Measurements from ENCODE around the gene XIRP2. TPM values are rescaled to one million over a fixed set of nuclear protein-coding genes. Genes with fewer than 3 reads are reported as not detected.

Gene XIRP2
- polyA plus RNA-seq, 2 of the 4 experiments (the other 2 are of a cell fraction), result not detected

GRCh38 chr2:167147271-167147941, 259.1 kb downstream of the XIRP2 start (continued):
- no peak for TF ChIP-seq E2F6 (IDR thresholded peaks at IDR 0.05; ENCODE audit: borderline replicate concordance, low read depth)

GRCh38 chr2:167151894-167152293, 263.6 kb downstream of the XIRP2 start:
- Histone ChIP-seq H3K4me1 (no peaks in the 10 kb centered on the region), H3K4me2 (no peak overlapping the region), H3K4me3 (no peak overlapping the region), H3K27ac (no peak overlapping the region), H3K9me3 (no peaks in the 10 kb centered on the region)
- 44% methylated on average over 1 of the region's 1 CpG for WGBS (ENCODE audit: missing lambda C conversion rate)
- no peak for FAIRE-seq
- ATAC-seq, result no peak
- POLR2A ChIA-PET, result no interaction called here
- CTCF ChIA-PET, result no interaction called here
- TF ChIP-seq CTCF (IDR thresholded peaks at IDR 0.05) (no peak), EHMT2 (IDR thresholded peaks at IDR 0.05; ENCODE audit: low read depth) (no peak), HOXB5 (CRISPR knock-in tag; IDR thresholded peaks at IDR 0.05) (no peak), ATOH8 (CRISPR knock-in tag; IDR thresholded peaks at IDR 0.05; ENCODE audit: low read depth) (no peak), MYC (IDR thresholded peaks at IDR 0.05; ENCODE audit: borderline replicate concordance, low read length) (no peak), HES2 (IDR thresholded peaks at IDR 0.05) (no peak), REST (IDR thresholded peaks at IDR 0.05) (no peak), KDM5A (IDR thresholded peaks at IDR 0.05) (no peak), GATA3 (IDR thresholded peaks at IDR 0.05; ENCODE audit: borderline replicate concordance) (no peak), SMC3 (IDR thresholded peaks at IDR 0.05) (no peak), POLR2AphosphoS2 (conservative IDR thresholded peaks at IDR 0.05; ENCODE audit: low read length) (no peak), EP300 (IDR thresholded peaks at IDR 0.05) (no peak), NFE2L2 (conservative IDR thresholded peaks at IDR 0.05; ENCODE audit: low read length) (no peak), ZSCAN20 (CRISPR knock-in tag; IDR thresholded peaks at IDR 0.05) (no peak), FOSB (CRISPR knock-in tag; IDR thresholded peaks at IDR 0.05) (no peak), MAZ (IDR thresholded peaks at IDR 0.05; ENCODE audit: borderline replicate concordance, low read depth, low read length) (no peak), NR3C1 (IDR thresholded peaks at IDR 0.05) (no peak), ZNF302 (CRISPR knock-in tag; IDR thresholded peaks at IDR 0.05) (no peak), KDM1A (IDR thresholded peaks at IDR 0.05; ENCODE audit: low read depth) (no peak), TFCP2L1 (CRISPR knock-in tag; IDR thresholded peaks at IDR 0.05) (no peak)
- no peak for DNase-seq (ENCODE audit: low read depth in 1 of 2, low spot score in 1 of 2)
